ENCODE results near the gene EHMT1. TPM values are rescaled to one million over a fixed set of nuclear protein-coding genes. Genes with fewer than 3 reads are reported as not detected.

EHMT1 gene
- 64.8 TPM for polyA plus RNA-seq (2013, experiment 1 of 2)
- 67.8 TPM for polyA plus RNA-seq (2013, experiment 2 of 2)

- Histone ChIP-seq H3K18ac (ENCODE audit: low read length) (peak within 1 kb of the TSS; percentile 88), H2BK5ac (ENCODE audit: low read length) (peak within 1 kb of the TSS; percentile 76), H3K4ac (ENCODE audit: low read depth, low read length) (peak within 1 kb of the TSS; percentile 63), H3K79me2 (ENCODE audit: control insufficient read depth, insufficient read depth, low read length) (peaks cover 52% of the 10 kb centered on the region), H3K27ac (ENCODE audit: low read depth, low read length) (peak within 1 kb of the TSS; percentile 68), H3K79me1 (ENCODE audit: low read length) (peaks cover 18% of the 10 kb centered on the region), H3K36me3 (ENCODE audit: control insufficient read depth, insufficient read depth, low read length) (peaks cover 6% of the 10 kb centered on the region), H3K23ac (ENCODE audit: low read length) (no peak within 1 kb of the TSS), H3K4me2 (ENCODE audit: low read length) (peak within 1 kb of the TSS; percentile 100), H4K8ac (ENCODE audit: low read depth, low read length) (no peak within 1 kb of the TSS), H2BK15ac (replicated peaks; ENCODE audit: low read depth) (no peak within 1 kb of the TSS), H2AK5ac (ENCODE audit: low read length) (peak within 1 kb of the TSS; percentile 65), H3K4me3 (ENCODE audit: low read length) (peak within 1 kb of the TSS; percentile 97), H3K9ac (ENCODE audit: low read length) (peak within 1 kb of the TSS; percentile 98), H3K4me1 (ENCODE audit: control insufficient read depth, low read depth, low read length) (peaks cover 7% of the 10 kb centered on the region), H2BK120ac (ENCODE audit: low read depth, low read length) (peak within 1 kb of the TSS; percentile 32), H3K27me3 (ENCODE audit: insufficient read depth, low read length, poor library complexity) (no peaks in the 10 kb centered on the region), H3K56ac (ENCODE audit: low read length) (peak within 1 kb of the TSS; percentile 97), H4K5ac (ENCODE audit: low read length) (no peak within 1 kb of the TSS)
- no CpG with 5 or more reads among the region's 94 CpGs for WGBS (ENCODE audit: extremely low coverage, insufficient coverage, low lambda C conversion rate)
- DNase-seq = peak; percentile 87
Measured at GRCh38 chr9:137618105-137619067, at the start of gene EHMT1. TSS of gene EHMT1 (plus strand) at chr9:137619005. CDS start at chr9:137619029, 24 bp downstream.

- Histone ChIP-seq H3K4ac (ENCODE audit: low read depth, low read length) (no peak overlapping the region), H4K8ac (ENCODE audit: low read depth, low read length) (no peak overlapping the region), H3K4me1 (ENCODE audit: control insufficient read depth, low read depth, low read length) (no peaks in the 10 kb centered on the region), H4K5ac (ENCODE audit: low read length) (no peak overlapping the region), H3K4me2 (ENCODE audit: low read length) (no peak overlapping the region), H3K79me1 (ENCODE audit: low read length) (peaks cover 1% of the 10 kb centered on the region), H2AK5ac (ENCODE audit: low read length) (no peak overlapping the region), H3K9ac (ENCODE audit: low read length) (no peak overlapping the region), H3K79me2 (ENCODE audit: control insufficient read depth, insufficient read depth, low read length) (no peaks in the 10 kb centered on the region), H3K4me3 (ENCODE audit: low read length) (no peak overlapping the region), H2BK15ac (replicated peaks; ENCODE audit: low read depth) (no peak overlapping the region), H3K18ac (ENCODE audit: low read length) (no peak overlapping the region), H3K23ac (ENCODE audit: low read length) (no peak overlapping the region), H3K27me3 (ENCODE audit: insufficient read depth, low read length, poor library complexity) (no peaks in the 10 kb centered on the region), H3K56ac (ENCODE audit: low read length) (no peak overlapping the region), H2BK5ac (ENCODE audit: low read length) (no peak overlapping the region), H3K27ac (ENCODE audit: low read depth, low read length) (no peak overlapping the region), H3K36me3 (ENCODE audit: control insufficient read depth, insufficient read depth, low read length) (peaks cover 13% of the 10 kb centered on the region), H2BK120ac (ENCODE audit: low read depth, low read length) (no peak overlapping the region)
- DNase-seq = no peak
- 100% methylated on average over 2 of the region's 5 CpGs for WGBS (ENCODE audit: extremely low coverage, insufficient coverage, low lambda C conversion rate)
Measured at GRCh38 chr9:137569609-137570203, 49.1 kb upstream of the EHMT1 start.

GRCh38 chr9:137570566-137570965, 48.2 kb upstream of the EHMT1 start:
- H3K79me2 ChIP-seq (ENCODE audit: control insufficient read depth, insufficient read depth, low read length) = peaks cover 2% of the 10 kb centered on the region
- no peak for DNase-seq
- H4K8ac ChIP-seq (ENCODE audit: low read depth, low read length) = no peak overlapping the region
- H3K27me3 ChIP-seq (ENCODE audit: insufficient read depth, low read length, poor library complexity) = no peaks in the 10 kb centered on the region
- no peak overlapping the region for H3K23ac ChIP-seq (ENCODE audit: low read length)
- H3K4ac ChIP-seq (ENCODE audit: low read depth, low read length) = no peak overlapping the region
- no peak overlapping the region for H2AK5ac ChIP-seq (ENCODE audit: low read length)
- H3K4me2 ChIP-seq (ENCODE audit: low read length) = no peak overlapping the region
- no peak overlapping the region for H3K9ac ChIP-seq (ENCODE audit: low read length)
- H3K18ac ChIP-seq (ENCODE audit: low read length) = no peak overlapping the region
- no peak overlapping the region for H3K27ac ChIP-seq (ENCODE audit: low read depth, low read length)
- peaks cover 5% of the 10 kb centered on the region for H3K79me1 ChIP-seq (ENCODE audit: low read length)
- no CpG with 5 or more reads among the region's 3 CpGs for WGBS (ENCODE audit: extremely low coverage, insufficient coverage, low lambda C conversion rate)
- no peak overlapping the region for H2BK5ac ChIP-seq (ENCODE audit: low read length)
- H3K4me1 ChIP-seq (ENCODE audit: control insufficient read depth, low read depth, low read length) = no peaks in the 10 kb centered on the region
- H3K4me3 ChIP-seq (ENCODE audit: low read length) = no peak overlapping the region
- H3K36me3 ChIP-seq (ENCODE audit: control insufficient read depth, insufficient read depth, low read length) = peaks cover 19% of the 10 kb centered on the region
- no peak overlapping the region for H2BK15ac ChIP-seq (replicated peaks; ENCODE audit: low read depth)
- H4K5ac ChIP-seq (ENCODE audit: low read length) = no peak overlapping the region
- H2BK120ac ChIP-seq (ENCODE audit: low read depth, low read length) = no peak overlapping the region
- H3K56ac ChIP-seq (ENCODE audit: low read length) = no peak overlapping the region

- H3K23ac ChIP-seq (ENCODE audit: low read length) = no peak overlapping the region
- peaks cover 14% of the 10 kb centered on the region for H3K79me1 ChIP-seq (ENCODE audit: low read length)
- no peak overlapping the region for H3K4ac ChIP-seq (ENCODE audit: low read depth, low read length)
- no peak overlapping the region for H4K8ac ChIP-seq (ENCODE audit: low read depth, low read length)
- H3K4me2 ChIP-seq (ENCODE audit: low read length) = no peak overlapping the region
- H2BK15ac ChIP-seq (replicated peaks; ENCODE audit: low read depth) = no peak overlapping the region
- H3K9ac ChIP-seq (ENCODE audit: low read length) = no peak overlapping the region
- no peak overlapping the region for H2AK5ac ChIP-seq (ENCODE audit: low read length)
- H3K79me2 ChIP-seq (ENCODE audit: control insufficient read depth, insufficient read depth, low read length) = peaks cover 26% of the 10 kb centered on the region
- peaks cover 5% of the 10 kb centered on the region for H3K4me1 ChIP-seq (ENCODE audit: control insufficient read depth, low read depth, low read length)
- H3K56ac ChIP-seq (ENCODE audit: low read length) = no peak overlapping the region
- WGBS (ENCODE audit: extremely low coverage, insufficient coverage, low lambda C conversion rate) = no CpG with 5 or more reads among the region's 10 CpGs
- H3K36me3 ChIP-seq (ENCODE audit: control insufficient read depth, insufficient read depth, low read length) = peaks cover 18% of the 10 kb centered on the region
- no peak overlapping the region for H2BK120ac ChIP-seq (ENCODE audit: low read depth, low read length)
- no peaks in the 10 kb centered on the region for H3K27me3 ChIP-seq (ENCODE audit: insufficient read depth, low read length, poor library complexity)
- no peak overlapping the region for H3K18ac ChIP-seq (ENCODE audit: low read length)
- no peak overlapping the region for H2BK5ac ChIP-seq (ENCODE audit: low read length)
- H4K5ac ChIP-seq (ENCODE audit: low read length) = no peak overlapping the region
- H3K4me3 ChIP-seq (ENCODE audit: low read length) = no peak overlapping the region
- no peak overlapping the region for H3K27ac ChIP-seq (ENCODE audit: low read depth, low read length)
- DNase-seq = no peak
Measured at GRCh38 chr9:137574192-137574591, 44.6 kb upstream of the EHMT1 start.

- Histone ChIP-seq H3K56ac (ENCODE audit: low read length) (no peak overlapping the region), H3K18ac (ENCODE audit: low read length) (no peak overlapping the region), H3K36me3 (ENCODE audit: control insufficient read depth, insufficient read depth, low read length) (peaks cover 18% of the 10 kb centered on the region), H3K9ac (ENCODE audit: low read length) (no peak overlapping the region), H3K4ac (ENCODE audit: low read depth, low read length) (no peak overlapping the region), H2BK15ac (replicated peaks; ENCODE audit: low read depth) (no peak overlapping the region), H3K4me3 (ENCODE audit: low read length) (no peak overlapping the region), H3K23ac (ENCODE audit: low read length) (no peak overlapping the region), H3K79me1 (ENCODE audit: low read length) (peaks cover 14% of the 10 kb centered on the region), H2BK120ac (ENCODE audit: low read depth, low read length) (no peak overlapping the region), H2AK5ac (ENCODE audit: low read length) (no peak overlapping the region), H3K27ac (ENCODE audit: low read depth, low read length) (no peak overlapping the region), H3K79me2 (ENCODE audit: control insufficient read depth, insufficient read depth, low read length) (peaks cover 26% of the 10 kb centered on the region), H3K4me1 (ENCODE audit: control insufficient read depth, low read depth, low read length) (peaks cover 5% of the 10 kb centered on the region), H4K5ac (ENCODE audit: low read length) (no peak overlapping the region), H3K4me2 (ENCODE audit: low read length) (no peak overlapping the region), H3K27me3 (ENCODE audit: insufficient read depth, low read length, poor library complexity) (no peaks in the 10 kb centered on the region), H2BK5ac (ENCODE audit: low read length) (no peak overlapping the region), H4K8ac (ENCODE audit: low read depth, low read length) (no peak overlapping the region)
- no peak for DNase-seq
- WGBS (ENCODE audit: extremely low coverage, insufficient coverage, low lambda C conversion rate) = no CpG with 5 or more reads among the region's 9 CpGs
Measured at GRCh38 chr9:137575364-137575715, 43.5 kb upstream of the EHMT1 start.

Measured in mesendoderm (in vitro differentiated cells).